Right lobe of liver (tissue), 4 donors: Measurements from ENCODE around the gene DNALI1.

Experiments used
- CTCF ChIP-seq, 4 donors: fragments of 200-600 bp in 3 of 4; fragments of 450-650 bp in 1 of 4; IDR thresholded peaks; one replicate each; pipeline versions ENCODE4 v1.5.1 to v1.8.0; 2016 to 2022; ENCODE audit warnings: antibody characterized with exemption in 4 of 4, mild to moderate bottlenecking in 2 of 4
- POLR2A ChIP-seq: fragments of 450-650 bp; IDR thresholded peaks from one replicate; pipeline ENCODE4 v1.6.1; 2017; ENCODE audit warnings: antibody characterized with exemption, mild to moderate bottlenecking
- donor health status: DM: no; HTN: no; CAD: no.
- donor health status: DM: no; HTN: no; CAD: no.
- donor health status: DM: no; HTN: yes; CAD: no.

- TF ChIP-seq CTCF (IDR thresholded peaks at IDR 0.05) (no peak), POLR2A (no peak)
These were observed 48.4 kb downstream of the DNALI1 start for GRCh38 chr1:37605061-37605650.
